HG02678 (cell line): Measurements from ENCODE around the gene SWAP70.
"Not testable (repeated sequence)": the region's sequence is repeated elsewhere in the genome, so short reads cannot be mapped to it uniquely, and the experiment has no call there.

ENCODE experiments used
- ATAC-seq: cut with Tn5 transposase; IDR thresholded peaks from one replicate; pipeline ENCODE4 v1.9.1; 2021; ENCODE audit warnings: mild to moderate bottlenecking, moderate library complexity; ENCODE audit not compliant: unreplicated experiment

SWAP70 gene

DNA sequence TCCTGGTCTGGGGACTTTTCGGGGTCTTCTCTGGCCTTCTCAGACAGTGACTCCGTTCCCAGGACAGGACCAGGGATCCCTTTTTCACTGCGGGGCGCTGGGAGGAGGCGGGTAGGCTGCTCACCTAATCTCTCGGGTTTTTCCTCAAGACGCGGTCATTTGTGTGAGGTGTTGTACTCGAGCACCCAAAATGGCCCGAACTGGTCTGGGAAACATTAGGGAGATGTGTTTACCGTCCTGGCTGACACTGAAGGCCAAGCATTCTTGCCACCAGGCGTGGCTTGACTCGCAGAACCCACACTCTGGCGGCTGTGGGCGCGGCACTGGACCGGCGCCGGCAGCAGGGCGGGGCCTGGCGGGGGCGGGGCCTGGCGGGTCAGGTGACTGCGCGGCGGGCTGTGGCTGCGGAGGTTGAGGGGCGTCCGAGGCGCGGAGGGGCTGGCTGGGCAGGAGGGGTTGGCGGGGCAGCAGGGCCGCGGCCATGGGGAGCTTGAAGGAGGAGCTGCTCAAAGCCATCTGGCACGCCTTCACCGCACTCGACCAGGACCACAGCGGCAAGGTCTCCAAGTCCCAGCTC is at the start of gene SWAP70:
SWAP70 (plus strand) TSS at position 379 of the 577 bp plus-strand sequence; CDS start at position 482, 103 bp downstream.
- ATAC-seq = peak; percentile 93

DNA sequence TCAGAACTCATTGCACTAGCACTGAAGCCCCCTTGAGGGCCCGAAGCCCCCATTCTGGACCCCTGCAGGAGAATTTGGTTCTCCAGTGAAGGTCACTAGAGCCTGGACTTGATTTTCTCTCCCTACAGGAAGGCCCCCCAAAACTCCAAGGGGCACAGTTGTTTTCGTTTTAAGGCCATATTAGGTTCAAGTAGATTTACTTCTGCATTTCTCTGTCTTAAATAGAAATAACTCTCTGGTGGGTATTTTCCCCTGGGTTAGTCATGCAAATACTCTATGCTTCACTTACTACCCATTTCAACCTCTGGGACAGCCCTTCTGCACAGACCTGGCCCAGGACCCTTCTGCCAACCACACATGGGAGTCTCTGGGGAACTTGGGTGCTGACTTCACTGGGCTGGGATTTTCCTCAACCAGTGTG is 48.8 kb upstream of the SWAP70 start:
- ATAC-seq = peak; percentile 64

DNA sequence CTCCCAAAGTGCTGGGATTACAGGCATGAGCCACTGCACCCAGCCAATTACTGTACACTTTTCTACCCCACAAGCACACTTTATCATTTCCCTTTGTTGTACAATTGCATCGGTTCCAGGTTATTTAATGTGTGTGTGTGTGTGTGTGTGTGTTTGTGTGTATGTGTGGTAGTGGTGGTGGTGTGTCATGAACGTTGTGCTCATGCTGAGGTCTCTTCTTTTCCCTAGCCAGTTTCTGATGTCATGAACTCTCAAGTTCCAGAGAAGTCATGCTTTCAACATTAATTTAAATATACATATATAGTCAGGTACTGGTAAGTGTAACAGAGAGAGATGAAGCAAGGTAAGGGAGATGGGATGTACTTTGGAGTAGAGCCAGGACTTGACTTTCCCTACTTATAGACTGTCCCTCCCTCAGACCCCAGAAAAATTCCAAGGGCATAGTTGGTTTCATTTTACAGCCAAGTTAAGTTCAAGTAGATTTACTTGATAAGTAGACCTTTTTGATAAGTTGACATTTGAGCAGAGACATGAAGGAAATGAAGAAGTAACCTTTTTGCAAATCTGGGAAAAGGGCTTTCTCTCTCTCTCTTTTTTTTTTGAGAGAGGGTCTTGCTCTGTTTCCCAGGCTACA is 47.7 kb upstream of the SWAP70 start:
- no peak for ATAC-seq

DNA sequence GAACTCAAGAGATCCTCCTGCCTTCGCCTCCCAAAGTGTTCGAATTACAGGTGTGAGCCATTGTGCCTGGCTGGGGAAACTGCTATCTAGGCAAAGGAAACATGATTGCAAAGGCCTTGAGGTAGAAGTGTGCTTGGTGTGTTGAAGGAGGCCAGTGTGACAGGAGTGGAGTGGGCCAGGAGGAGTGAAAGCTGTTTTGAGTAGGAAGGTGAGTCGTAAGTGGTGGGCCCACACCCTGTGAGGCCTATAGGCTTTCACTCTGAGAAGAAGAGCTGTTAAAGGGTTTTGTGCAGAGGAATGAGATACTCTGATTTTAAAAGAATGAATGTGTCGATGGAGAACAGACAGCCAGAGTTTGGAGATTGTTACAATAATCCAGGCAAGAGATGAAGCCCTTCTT is 47.0 kb upstream of the SWAP70 start:
- no peak for ATAC-seq

DNA sequence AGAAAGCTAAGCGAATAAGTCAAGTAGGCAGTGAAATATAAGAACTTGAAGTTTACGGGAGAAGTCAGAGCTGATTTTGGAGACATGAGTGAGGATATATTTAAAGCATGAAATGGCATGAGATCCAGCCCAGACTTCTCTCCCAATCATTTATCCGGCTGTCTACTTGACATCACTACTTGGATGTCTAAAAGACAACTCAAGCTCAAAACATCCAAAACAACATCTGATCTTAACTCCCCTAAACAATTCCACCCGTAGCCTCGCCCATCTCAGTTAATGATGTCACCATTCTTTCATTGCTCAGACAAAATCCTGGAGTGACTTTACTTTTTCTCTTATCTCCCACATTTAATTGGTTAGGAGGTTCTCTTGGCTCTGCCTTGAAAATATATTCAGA is 45.9 kb upstream of the SWAP70 start:
- no peak for ATAC-seq

DNA sequence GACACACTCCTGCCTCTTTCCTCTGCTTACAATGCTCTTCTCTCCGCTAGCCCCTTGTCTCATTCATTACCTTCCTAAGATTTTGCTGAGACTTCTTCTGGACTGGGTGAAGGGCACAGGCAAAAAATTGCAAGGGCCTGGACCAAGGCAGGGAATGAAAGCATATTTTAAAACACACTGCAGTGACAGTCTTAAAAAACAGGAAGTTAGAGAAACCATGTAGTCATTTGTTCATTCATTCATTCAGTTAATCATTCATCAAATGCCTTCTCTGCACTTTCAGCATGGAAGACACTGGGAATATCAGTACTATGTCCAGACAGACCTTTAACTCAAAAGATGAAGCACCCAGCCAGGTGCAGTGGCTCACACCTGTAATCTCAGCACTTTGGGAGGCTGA is 44.9 kb upstream of the SWAP70 start:
- ATAC-seq = no peak

DNA sequence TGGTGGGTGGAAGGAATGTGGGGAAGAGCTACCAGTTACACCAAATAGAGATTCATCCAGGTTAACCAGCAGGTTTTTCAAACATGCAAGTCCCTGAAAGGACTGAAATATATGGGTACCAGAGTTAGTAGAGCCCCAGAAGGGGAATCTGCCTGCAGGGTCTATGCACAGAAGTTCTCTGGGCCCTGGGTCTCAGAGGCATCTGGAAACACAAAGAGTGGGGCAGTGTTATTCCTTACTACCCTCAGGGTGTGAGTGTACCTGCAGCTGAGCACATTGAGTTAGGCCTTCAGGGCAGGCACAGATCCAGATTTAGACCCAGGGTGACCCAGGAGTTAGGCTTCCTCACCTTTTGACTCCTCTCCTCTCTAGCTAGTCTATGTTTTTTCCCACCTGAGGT is 43.9 kb upstream of the SWAP70 start:
- no peak for ATAC-seq

DNA sequence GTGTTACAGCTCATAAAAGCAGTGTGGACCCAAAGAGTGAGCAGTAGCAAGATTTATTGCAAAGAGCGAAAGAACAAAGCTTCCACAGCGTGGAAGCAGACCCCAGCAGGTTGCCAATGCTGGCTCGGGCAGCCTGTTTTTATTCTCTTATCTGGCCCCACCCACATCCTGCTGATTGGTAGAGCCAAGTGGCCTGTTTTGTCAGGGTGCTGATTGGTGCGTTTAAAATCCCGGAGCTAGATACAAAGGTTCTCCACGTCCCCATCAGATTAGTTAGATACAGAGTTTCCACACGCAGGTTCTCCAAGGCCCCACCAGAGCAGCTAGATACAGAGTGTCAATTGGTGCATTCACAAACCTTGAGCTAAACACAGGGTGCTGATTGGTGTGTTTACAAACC is 41.5 kb upstream of the SWAP70 start:
- ATAC-seq = not testable (repeated sequence)

DNA sequence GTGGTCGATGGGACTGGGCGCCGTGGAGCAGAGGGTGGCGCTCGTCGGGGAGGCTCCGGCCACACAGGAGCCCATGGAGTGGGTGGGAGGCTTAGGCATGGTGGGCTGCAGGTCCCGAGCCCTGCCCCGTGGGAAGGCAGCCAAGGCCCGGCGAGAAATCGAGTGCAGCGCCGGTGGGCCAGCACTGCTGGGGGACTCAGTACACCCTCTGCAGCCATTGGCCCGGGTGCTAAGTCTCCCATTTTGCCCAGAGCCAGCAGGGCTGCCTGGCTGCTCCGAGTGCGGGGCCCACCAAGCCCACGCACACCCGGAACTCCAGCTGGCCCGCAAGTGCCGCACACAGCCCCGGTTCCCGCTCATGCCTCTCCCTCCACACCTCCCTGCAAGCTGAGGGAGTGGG is 40.8 kb upstream of the SWAP70 start:
- ATAC-seq = not testable (repeated sequence)

DNA sequence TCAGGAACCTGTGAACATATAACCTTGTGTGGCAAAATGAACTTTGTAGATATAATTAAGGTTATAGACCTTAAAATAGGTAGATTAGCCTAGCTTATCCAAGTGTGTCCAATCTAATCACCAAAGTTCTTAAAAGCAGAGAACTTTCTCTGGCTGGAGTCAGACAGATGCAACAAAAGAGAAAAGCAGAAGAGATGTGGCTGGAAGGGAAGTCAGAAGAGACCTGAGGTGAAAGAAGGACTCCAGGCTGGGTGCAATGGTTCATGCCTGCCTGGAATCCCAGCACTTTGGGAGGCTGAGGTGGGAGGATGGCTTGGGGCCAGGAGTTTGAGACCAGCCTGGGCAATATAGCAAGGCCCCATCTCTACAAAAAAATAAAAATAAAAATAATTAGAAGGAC is 39.4 kb upstream of the SWAP70 start:
- ATAC-seq = no peak

DNA sequence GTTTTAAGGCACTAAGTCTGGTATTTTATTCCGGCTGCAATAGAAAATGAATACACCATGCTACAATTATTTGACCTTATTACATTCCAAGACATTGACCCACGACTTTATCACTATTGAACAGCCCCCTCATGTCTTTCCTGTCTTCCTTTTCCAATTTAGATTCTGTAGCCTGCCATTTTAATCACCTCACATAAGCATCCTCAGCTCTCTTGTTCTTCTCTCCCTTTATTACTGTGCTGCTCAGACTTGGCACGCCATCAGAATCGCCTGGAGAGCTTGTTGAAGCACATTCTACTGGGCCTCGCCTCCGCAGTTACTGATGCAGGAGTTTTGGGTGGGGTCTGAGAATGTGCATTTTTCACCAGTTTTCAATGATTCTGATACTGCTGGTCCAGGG is 38.7 kb upstream of the SWAP70 start:
- ATAC-seq = no peak

DNA sequence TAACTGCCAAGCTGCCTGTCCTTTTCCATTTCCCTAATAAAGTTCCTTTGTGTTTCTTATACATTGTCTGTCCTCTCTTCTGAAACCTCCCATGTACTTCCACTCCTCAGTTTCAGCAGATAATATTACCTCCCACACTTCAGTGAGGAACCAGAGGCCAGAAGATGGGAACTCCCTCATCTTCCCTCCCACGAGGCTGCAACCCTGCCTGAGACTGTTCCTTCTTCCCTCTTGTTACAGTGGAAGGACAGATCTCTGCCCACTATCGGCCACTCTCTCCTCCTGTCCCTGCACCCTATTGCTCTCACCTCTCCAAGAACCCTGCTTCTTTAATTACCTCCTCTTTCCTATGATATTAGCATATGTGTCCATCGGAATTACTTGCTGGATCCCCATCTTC is 38.1 kb upstream of the SWAP70 start:
- no peak for ATAC-seq

DNA sequence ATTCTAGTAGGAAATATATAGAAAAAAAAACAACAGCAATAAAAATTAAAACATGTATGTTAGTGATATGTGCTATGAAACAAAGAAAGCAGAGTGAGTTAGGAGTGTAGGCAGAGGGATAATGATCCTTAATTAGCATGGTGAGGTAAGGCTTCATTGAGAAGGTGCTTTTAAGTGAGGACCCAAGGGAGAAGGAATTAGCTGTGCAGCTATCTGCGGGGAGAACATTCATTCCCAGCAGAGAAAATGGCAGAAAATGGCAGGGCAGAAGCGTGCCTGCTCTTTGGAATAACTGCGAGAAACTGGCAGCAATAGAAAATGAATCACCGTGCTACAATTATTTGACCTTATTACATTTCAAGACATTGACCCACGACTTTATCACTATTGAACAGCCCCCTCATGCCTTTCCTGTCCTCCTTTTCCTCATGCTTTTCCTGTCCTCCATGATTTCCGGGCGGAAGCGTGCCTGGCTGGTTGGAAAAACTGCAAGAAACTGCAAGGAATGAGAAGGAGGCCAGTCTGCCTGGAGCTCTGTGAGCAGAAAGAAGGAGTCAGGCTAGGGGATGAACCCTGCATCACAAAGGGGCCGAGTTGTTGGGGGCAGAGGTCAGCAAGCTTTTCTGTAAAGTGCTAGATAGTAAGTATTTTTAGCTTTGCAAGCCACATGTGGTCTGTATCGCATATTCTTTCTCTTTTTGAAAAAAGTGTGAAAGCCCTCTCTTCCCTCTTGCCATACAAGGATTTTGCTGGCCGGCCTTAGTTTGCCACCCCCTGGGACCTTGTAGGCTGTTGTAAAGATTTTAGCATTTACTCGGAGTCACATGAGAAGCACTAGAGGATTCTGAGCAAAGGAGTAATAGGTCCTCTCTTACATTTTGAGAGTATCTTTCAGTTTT is 37.1 kb upstream of the SWAP70 start:
- ATAC-seq = no peak

DNA sequence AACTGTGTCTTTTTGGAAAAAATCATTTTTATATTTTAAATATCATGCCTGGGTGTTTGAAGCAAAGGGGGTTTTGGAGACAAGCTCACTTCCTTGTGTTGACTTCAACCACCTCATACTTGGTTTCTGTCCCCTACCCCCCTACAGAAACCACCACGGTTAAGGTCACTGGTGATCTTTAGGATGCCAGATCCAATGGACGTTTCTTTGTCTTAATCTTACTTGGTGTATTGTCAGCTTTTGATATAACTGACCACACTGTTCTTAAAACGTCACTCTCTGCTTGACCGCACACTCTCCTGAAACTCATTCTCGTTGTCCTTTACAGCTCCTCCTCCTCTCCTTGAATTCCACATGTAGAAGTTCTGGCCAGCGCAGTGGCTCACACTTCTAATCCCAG is 34.8 kb upstream of the SWAP70 start:
- ATAC-seq = no peak

DNA sequence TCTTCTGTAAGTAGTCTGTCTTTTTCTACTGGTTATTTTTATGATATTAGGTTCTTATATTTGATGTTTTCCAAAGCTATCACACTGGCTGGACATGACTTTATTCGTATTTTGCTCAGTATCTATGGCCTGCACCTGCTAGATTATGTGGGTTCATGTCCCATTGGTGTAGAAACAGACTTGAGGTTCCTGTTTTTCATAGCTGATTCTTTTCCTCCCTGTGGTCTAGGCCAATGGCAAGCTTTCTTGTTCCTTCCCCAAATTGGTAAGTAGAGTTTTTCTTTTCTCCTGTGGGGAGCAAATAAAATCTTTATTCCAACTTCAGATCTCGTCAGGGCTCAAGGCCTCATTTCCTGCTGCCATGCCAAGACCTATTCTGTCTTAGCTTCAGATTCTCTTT is 30.2 kb upstream of the SWAP70 start:
- no peak for ATAC-seq

DNA sequence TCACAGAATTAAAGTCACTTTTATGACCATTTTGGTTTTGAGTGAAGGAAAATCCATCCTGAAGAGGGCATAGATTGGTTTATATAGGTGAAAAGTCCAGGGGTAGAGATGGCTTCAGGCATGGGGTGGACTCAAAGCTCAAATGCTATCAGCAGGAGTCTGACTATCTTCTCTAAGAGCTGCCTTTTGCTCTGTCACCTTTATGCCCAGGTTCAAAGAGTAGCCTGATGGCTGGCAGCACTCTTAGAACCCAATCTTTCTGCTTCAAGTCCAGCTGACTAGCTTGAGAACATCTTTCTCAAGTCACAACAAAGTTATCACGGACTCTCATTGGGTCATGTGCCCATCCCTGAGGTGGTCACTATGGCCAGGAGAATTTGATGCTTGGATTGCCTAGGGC is 27.2 kb upstream of the SWAP70 start:
- ATAC-seq = no peak

DNA sequence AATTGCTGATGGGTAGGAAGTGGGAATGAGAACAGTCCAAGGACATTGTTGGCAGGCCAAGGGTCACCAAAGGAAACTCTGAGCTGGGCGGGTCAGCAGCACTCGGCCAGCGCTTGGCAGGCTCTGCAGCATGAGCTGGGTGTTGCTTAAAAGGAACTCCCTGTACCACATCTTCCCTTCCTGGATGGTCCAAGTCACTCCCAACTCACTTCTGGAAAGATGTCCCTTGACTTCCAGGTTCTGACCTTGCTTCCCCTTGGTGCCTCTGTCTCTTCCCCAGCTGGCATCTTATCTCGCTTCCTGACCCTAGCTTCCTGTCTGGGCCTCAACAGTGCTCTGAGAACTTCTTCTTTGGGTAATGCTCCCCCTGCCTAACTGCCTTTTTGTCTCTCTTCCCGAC is 24.8 kb upstream of the SWAP70 start:
- no peak for ATAC-seq

DNA sequence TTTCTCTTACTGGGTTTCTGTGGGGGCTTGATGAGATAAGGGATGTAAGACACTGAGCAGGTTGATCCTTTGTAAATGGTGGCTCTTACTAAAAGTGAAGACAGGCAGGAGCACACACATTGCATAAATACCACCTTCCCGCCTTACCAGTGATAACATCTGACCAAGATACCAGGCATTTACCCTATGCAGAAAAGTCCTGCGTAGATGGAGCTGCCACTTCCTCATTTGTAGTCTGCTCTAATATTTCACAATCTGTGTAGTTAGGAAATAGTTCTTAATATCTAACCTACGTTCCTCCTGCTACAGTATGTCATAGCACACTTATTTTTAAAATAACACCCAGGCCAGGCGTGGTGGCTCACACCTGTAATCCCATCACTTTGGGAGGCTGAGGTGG is 23.9 kb upstream of the SWAP70 start:
- ATAC-seq = no peak

DNA sequence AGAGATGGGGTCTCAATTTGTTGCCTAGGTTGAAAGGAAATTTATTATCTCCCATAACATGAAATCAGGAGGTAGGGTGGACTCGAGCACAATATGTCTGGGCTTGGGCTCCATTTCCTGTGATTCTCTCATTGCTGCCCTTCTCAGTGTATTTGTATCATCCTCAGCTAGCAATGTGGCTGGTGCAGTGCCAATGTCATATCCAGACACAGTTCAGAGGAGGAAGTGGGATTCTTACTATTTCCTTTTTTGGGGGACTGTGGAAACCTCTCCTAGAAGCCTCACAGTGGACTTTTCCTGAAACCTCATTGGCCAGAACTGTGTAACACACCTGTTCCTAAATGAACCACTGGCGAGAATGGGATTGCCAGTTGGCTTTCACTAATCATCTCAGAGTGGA is 21.0 kb upstream of the SWAP70 start:
- ATAC-seq = no peak

DNA sequence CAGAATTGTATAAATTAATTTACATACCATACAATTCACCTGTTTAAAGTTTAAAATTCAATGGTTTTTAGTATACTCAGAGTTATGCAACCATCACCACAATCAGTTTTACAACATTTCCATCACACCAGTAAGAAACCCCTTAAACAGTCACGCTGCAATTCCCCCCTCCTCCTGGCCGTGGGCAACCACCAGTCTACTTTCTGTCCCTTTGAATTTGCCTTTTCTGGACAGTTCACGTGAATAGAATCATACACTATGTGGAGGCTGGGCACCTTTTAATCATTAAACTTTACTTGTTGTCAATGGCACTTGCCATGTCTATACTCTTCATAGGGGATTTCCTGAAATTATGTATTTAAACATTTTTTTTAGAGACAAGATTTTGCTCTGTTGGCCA is 20.1 kb upstream of the SWAP70 start:
- ATAC-seq = peak; percentile 74

DNA sequence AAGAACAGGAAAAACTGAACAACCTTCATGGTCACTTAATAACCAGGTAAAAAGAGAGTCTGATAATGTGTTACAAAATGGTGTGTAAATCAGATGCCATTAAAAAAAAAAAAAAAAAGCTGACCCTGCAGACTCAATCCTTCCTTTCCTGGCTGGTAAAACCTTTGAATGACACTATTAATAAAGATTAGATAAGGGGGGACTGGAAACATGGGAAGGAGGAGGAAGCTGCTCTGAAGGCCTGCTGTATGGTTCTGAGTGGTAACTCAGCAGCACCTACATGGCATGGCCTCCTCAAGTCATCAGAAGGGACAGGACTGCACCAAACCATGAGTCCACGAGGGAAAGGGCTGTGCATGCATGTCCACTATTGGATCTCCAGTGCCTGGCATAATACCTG is 18.0 kb upstream of the SWAP70 start:
- ATAC-seq = no peak

DNA sequence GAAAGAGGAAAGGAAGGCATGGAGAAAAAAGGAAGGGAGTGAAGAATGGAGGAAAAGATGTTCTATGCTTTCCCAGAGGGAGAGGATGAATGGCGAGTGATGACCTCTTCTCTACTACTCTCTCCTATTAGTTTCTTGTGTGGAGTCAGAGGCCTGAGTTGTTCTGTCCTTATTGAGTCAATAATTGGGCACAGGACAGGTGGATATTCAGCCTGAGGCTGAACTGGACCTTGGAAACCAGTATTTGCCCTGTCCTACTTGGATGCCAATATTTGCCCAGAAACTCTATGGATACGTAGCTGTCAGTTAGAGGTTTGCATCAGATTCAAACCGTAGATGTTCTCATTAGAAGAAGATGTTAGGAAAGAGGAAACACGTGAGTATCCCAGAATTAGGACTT is 17.6 kb upstream of the SWAP70 start:
- ATAC-seq = no peak
